Measurements from ENCODE around the gene FRMD1. TPM values are rescaled to one million over a fixed set of nuclear protein-coding genes. Genes with fewer than 3 reads are reported as not detected.

The FRMD1 gene
- total RNA-seq, 1 experiment from 2014 or later, result not detected

DNA sequence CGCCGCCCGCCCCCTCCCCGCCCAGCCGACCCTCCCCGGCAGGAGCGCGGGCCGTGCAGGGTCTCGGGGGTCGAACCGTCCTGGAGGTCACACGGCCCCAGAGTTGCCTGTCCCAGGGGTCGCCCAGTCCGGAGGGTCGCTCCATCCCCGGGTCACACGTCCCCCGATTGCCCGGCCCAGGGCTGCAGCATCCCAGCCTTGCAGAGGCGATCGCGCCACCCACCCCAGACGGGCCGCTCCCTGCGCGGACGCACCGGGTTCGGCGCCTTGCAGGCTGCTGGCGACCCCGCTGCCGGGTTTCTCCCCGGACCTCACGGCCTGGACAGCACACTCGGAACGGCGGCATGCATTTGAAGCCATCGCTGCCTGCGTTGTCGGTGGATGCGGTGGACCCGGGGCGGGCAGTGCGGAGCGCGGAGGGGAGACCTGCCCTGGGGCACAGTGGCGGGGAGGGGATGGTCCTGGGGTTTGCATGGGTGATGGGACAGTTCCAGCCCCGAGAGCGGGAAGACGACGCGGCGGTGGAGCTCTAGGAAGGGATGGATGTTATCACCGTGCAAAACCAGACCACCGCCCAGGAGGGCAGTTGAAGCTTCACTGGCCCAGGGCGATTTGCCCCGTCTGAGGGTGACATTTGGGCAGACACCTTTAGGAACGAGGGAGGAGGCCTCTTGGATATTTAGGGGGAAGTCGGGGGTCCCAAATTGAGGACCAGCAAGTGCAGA lies 22.7 kb upstream of the FRMD1 start:
- TF ChIP-seq POLR2AphosphoS5 (IDR thresholded peaks at IDR 0.05; ENCODE audit: low read depth, low read length), result no peak
- TF ChIP-seq SIN3A (IDR thresholded peaks at IDR 0.05; ENCODE audit: low read depth), result no peak
- TF ChIP-seq SP1 (IDR thresholded peaks at IDR 0.05; ENCODE audit: low read depth), result no peak
- TF ChIP-seq ZFX (IDR thresholded peaks at IDR 0.05), result no peak
- no peak for TF ChIP-seq YY1 (IDR thresholded peaks at IDR 0.05; ENCODE audit: extremely low read depth, insufficient replicate concordance, low read depth, low read length)
- no peak for TF ChIP-seq JUND (IDR thresholded peaks at IDR 0.05)
- no peak for TF ChIP-seq ZNF274 (IDR thresholded peaks at IDR 0.05; ENCODE audit: low read depth, low read length)
- TF ChIP-seq, protein P1, sequence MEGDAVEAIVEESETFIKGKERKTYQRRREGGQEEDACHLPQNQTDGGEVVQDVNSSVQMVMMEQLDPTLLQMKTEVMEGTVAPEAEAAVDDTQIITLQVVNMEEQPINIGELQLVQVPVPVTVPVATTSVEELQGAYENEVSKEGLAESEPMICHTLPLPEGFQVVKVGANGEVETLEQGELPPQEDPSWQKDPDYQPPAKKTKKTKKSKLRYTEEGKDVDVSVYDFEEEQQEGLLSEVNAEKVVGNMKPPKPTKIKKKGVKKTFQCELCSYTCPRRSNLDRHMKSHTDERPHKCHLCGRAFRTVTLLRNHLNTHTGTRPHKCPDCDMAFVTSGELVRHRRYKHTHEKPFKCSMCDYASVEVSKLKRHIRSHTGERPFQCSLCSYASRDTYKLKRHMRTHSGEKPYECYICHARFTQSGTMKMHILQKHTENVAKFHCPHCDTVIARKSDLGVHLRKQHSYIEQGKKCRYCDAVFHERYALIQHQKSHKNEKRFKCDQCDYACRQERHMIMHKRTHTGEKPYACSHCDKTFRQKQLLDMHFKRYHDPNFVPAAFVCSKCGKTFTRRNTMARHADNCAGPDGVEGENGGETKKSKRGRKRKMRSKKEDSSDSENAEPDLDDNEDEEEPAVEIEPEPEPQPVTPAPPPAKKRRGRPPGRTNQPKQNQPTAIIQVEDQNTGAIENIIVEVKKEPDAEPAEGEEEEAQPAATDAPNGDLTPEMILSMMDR (IDR thresholded peaks at IDR 0.05 in 2 of 3, conservative IDR thresholded peaks at IDR 0.05 in 1 of 3; ENCODE audit: borderline replicate concordance in 1 of 3, insufficient read depth in 1 of 3, low read depth in 2 of 3, low read length in 2 of 3), result no peak
- TF ChIP-seq FOSL1 (IDR thresholded peaks at IDR 0.05; ENCODE audit: low read depth), result no peak
- no peak for TF ChIP-seq POLR2A (IDR thresholded peaks at IDR 0.05; ENCODE audit: borderline replicate concordance, extremely low read depth, insufficient read depth, insufficient read length)
- TF ChIP-seq TCF7L2 (IDR thresholded peaks at IDR 0.05; ENCODE audit: borderline replicate concordance, extremely low read depth, insufficient read depth, insufficient read length), result no peak
- TF ChIP-seq, protein P2, sequence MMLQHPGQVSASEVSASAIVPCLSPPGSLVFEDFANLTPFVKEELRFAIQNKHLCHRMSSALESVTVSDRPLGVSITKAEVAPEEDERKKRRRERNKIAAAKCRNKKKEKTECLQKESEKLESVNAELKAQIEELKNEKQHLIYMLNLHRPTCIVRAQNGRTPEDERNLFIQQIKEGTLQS (IDR thresholded peaks at IDR 0.05), result no peak
- TF ChIP-seq SRF (IDR thresholded peaks at IDR 0.05; ENCODE audit: low read depth), result no peak
- TF ChIP-seq EGR1 (IDR thresholded peaks at IDR 0.05; ENCODE audit: low read depth), result no peak
- no peak for DNase-seq (ENCODE audit: low read depth, low spot score)
- Histone ChIP-seq H3K4me3 (replicated peaks in 1 of 2; ENCODE audit: low read depth in 1 of 2, low read length in 2 of 2) (no peak overlapping the region), H3K9me2 (ENCODE audit: insufficient read depth) (no peaks in the 10 kb centered on the region), H3K9ac (ENCODE audit: low read length) (no peak overlapping the region), H2AFZ (ENCODE audit: low read depth, low read length, poor library complexity, severe bottlenecking) (no peak overlapping the region), H3K36me3 (ENCODE audit: control insufficient read depth in 1 of 2, insufficient read depth in 2 of 2, low read length in 2 of 2) (no peaks in the 10 kb centered on the region), H3K79me2 (ENCODE audit: insufficient read depth, low read length) (no peaks in the 10 kb centered on the region), H3K4me1 (ENCODE audit: control insufficient read depth in 1 of 2, insufficient read depth in 2 of 2, low read length in 2 of 2) (no peaks in the 10 kb centered on the region), H3K27ac (ENCODE audit: low read depth, low read length) (no peak overlapping the region), H3K9me3 (ENCODE audit: control insufficient read depth in 1 of 2, insufficient read depth in 1 of 2, low read depth in 1 of 2, low read length in 2 of 2) (no peaks in the 10 kb centered on the region), H3K4me2 (ENCODE audit: low read length) (no peak overlapping the region), H4K20me1 (ENCODE audit: insufficient read depth) (no peaks in the 10 kb centered on the region), H3K27me3 (ENCODE audit: insufficient read depth, low read length) (no peaks in the 10 kb centered on the region)
- intact Hi-C loops (cut with micrococcal nuclease), result no loop called here
- ATAC-seq, result no peak
- CTCF ChIA-PET, result no interaction called here
- POLR2A ChIA-PET, result no interaction called here
- no TSS peak for BruUV-seq (replicated peaks)
- RAD21 ChIA-PET (ENCODE audit: low non-redundant PET in 1 of 2, low total read pairs in 2 of 2, uncharacterized antibody in 2 of 2, unreplicated experiment in 2 of 2), result no interaction called here

Measured in HCT116 (cell line).